Measurements from ENCODE around the gene PPP1R1B.

Gene PPP1R1B

DNA sequence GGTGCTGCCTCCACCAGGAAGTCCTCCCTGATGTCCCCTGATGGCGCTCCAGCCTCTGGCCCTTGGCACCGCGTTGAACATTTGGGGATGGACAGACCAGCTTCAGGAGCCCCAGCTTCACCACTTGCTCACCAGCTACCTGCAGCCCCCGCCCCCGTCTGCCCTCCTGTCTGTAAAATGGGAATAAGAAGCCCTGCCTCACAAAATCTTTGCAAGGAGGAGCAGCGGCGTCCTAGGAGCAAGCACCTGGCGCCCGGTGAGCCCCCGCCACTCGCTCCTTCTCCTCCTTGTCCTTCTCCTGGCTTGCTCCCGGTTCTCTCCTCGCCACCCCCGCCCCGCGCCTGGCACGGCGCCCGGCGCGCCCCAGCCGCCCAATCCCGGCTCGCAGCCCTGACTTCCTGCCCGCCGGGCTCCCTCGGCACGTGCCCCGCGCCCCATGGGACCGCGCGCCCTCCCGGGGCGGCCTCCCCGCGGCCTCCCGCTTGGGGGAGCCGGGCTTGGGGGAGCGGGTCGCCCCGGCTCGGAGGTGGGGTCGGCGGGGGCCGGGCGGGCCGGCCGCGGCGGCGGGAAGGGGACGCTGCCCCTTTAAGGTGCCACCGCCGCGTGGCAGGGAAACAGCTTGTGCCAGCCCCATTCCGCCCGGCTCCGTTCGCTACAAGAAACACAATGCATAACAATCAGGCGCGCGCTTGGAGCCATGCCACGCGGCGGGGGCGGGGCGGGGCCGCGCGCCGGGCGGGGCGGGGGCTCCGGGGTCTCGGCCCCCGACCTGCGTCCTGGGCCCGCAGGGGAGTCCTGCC is 9.1 kb upstream of the PPP1R1B start:
- peak; percentile 34 for DNase-seq

DNA sequence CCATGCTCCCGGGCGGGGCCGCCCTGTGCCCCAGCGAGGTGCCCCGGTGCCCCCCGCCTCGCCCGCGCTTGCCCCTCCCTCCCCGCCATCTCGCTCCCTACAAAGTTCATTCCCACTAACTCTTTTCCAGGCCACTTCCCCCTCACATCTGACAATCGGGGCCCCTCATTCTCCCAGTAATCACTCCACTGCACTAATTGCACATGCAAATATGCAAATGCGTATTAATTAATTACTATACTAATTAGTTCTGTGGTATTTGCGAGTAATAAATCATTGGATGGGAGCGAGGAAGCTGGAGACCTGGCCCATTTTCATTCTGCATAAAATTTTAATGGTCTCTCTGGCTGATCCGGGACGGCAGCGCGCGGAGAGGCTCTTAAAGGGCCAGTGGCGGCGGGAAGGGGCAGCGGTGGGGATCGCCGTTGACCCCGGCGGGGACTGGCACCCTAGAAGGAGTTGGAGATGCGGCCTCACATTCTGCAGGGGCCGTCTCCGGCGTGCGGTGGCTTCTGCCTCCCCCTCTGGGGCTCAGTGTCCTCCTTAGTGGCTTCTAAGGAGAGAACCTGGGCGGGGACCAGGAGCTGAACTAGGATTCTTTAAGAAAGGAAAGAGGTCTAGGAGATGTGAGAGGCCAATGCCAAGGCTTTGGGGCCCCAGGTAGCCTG is 8.4 kb upstream of the PPP1R1B start:
- no peak for DNase-seq

DNA sequence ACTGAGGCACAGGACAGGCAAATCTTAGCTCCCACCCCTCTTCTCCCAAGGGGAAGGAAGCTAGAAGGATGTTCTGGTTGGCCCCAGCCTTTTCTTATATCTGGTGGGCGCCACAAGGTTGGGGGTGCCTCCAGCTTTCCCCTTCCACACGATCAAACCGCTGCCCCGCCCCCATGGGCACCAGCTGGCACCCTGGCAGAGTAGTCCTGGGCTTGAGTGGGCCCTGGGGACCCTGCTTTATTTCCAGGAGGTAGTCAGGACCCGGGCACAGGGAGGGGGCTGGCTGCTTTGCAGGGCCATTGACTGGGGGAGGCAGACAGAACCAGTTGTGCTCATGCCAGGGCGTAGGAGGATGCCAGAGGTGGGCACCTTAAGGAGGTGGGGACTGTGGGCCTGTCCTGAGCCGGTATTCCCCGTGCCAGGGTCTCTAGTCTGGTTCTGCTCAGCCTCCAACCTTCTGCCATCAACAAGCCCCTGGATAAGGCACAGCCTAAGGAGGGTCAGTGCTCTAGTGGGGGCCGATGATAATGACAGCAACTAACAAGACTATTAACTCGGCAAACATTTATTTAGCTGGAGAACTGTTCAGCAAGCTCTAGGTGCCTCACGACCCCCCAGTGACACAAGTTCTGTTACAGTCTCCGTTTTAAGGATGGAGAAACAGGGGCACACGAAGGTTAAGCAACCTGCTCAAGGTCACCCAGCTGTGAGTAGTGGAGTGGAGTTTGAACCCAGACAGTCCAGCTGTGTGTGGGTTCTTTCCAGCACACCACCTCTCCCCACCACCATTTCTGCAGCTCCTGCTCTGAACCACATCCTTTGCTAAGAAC is 7.6 kb upstream of the PPP1R1B start:
- DNase-seq = no peak

DNA sequence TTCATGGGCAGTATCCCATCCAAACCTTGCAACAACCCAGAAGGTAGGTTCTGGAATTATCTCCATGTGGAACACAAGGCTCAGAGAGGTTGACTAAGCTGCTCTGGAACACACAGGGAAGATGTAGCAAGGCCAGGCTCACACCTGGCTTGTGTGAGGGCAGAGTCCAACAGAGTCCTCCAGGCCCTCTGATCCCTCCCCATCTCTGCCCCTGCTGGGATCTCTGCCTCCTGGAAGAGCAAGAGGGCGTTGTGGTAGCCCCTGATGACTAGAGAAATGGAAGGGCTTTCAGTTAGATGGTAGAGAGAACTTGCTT is 7.0 kb upstream of the PPP1R1B start:
- no peak for DNase-seq

DNA sequence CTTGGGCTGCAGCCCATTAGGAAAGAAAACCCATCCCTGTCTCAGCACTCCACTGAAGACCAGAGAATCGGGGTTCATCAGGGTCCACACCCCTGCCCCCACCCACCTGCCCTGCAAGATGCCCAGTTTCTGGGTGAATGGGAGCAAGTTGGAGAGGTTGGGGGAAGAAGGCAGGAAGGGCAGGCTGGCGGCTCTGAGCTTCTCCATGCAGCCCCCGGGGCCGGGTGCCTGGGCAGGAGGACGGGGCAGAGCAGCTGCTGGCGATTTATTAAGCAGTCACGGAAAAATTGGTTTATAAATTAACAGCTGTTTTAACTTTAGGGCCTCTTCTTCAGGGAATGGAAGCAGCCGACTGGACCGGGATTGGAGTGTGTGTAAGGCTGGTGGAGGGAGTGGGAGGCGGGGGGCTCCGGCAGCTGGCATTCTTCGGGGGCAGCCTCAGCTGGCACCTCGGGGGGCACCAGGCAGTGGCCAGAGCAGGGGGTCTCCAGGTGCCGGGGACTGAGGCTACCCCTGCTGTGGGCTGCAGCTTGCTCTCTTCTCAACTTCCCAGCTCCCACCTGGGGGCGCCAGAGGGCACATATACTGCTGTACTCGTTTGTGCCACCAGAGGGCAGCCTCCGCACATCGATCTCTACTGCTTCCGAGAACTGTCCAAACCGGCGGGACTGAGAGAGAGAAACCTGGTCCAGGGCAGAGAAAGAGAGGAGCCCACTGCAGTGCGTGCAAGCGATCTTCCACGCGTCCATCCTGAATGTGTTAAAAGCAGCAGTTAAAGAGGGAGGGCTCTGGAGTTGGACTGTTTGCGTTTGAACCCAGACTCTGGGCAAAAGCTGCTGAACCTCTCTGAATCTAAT is 5.0 kb upstream of the PPP1R1B start:
- DNase-seq = peak; percentile 56

DNA sequence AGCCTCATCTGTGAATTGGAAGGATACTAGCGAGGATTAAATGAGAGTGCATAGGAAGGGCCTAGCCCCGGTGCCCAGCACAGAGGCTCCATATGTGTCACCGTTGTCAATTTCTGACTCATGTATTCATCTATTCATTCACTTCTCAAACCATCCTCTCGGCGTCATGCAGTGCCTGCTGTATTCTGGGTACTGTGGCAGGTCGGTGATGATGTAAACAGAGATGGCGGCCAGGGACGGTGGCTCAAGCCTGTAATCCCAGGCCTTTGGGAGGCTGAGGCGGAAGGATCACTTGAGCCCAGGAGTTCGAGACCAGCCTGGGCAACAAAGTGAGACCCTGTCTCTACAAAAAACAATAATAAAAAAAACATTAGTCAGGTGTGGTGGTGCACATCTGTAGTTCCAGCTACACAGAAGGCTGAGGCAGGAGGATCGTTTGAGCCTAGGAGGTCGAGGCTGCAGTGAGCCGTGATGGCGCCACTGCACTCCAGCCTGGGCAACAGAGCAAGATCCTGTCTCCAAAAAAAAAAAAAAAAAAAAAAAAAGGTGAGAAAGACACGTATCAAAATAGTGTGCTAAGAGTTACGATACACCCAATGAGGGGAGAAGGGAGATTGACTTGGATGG is 4.3 kb upstream of the PPP1R1B start:
- DNase-seq = no peak

DNA sequence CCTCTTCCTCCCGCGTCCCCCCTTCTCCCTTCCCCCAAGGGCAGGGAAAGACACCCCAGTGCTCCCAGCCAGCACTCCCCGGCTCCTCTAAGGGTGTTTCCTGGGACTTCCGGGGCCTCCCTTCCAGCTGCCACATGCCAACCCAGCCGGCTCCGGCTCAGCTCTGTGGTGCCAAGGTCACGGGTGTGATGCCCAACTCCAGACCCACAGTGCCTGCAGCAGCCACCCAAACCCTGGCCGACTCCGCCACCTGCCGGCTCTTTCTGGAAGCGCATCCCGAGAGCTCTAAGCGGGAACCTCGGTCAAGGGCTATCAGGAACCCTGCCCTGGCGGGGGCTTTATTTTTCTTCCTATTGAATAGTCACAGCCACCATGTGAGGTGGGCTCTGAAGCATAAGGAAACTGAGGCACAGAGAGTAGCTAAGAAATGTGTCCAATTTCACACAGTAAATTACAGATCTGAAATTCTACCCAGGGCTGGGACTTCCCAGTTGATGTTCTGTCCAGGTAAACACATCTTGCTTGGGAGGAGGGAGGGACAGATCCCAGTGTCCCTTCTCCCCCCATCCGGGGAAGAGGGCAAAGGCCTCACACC is 3.3 kb upstream of the PPP1R1B start:
- DNase-seq = peak; percentile 68

DNA sequence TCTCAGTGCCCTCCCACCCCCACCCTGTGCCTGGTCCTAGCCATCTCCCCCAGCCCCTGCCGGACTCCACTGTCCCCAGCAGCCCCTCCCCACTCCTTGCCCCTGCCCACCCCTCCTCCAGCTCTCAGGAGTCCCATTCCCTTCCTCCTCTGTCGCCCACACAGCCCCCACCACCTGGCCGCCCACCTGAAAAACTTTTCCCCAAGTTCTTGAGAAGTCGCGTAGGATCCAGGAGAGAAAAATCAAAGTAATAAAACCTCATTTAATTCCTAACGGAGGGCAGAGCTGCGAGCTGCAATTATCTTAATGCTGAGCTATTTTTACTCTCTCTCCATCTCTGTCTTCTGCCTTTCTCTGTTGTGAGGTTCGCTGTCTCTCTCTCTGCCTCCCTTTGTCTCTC is 2.4 kb upstream of the PPP1R1B start:
- no peak for DNase-seq

DNA sequence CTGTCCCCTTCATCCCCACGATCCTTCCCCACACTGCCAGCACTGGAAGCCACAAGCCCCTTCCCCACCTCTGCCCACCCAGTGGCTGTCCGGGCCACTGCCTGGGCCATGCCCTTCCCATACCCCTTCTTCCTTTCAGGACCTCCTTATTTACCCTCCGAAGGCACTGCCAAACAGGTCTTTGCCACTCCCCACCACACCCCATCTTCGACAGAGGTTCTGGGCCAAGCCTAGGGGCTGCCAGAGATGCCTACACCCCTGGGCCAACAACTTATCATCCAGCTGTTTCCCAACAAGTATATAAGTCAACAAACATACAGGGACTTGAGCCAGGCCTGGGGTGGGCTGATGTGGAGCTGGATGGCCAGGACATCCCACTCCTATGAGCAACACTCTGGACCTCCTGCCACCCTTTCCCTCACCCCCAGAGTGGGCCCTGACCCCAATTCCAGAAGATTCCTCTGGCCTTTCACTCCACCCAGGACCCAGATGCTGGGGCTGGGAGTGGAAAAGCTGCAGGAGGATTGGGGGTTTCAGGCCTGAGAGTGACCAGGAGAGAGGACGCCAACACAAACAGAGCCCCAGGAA is 1.5 kb upstream of the PPP1R1B start:
- no peak for DNase-seq

DNA sequence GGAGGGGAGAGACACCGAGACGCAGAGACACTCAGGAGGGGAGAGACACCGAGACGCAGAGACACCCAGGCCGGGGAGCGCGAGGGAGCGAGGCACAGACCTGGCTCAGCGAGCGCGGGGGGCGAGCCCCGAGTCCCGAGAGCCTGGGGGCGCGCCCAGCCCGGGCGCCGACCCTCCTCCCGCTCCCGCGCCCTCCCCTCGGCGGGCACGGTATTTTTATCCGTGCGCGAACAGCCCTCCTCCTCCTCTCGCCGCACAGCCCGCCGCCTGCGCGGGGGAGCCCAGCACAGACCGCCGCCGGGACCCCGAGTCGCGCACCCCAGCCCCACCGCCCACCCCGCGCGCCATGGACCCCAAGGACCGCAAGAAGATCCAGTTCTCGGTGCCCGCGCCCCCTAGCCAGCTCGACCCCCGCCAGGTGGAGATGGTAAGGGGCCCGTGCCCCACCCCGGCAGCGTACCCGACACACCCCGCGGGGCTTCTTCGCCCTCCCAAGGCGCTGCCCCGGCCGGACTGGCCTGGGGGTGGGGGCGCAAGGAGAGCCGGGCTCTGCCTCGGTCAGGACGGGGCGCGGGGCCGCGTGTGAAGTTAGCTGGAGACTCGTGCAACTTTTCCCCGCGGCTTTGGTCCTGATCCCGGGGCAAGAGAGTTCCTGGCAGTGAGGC is 427 bp downstream of the PPP1R1B start:
- DNase-seq = no peak

DNA sequence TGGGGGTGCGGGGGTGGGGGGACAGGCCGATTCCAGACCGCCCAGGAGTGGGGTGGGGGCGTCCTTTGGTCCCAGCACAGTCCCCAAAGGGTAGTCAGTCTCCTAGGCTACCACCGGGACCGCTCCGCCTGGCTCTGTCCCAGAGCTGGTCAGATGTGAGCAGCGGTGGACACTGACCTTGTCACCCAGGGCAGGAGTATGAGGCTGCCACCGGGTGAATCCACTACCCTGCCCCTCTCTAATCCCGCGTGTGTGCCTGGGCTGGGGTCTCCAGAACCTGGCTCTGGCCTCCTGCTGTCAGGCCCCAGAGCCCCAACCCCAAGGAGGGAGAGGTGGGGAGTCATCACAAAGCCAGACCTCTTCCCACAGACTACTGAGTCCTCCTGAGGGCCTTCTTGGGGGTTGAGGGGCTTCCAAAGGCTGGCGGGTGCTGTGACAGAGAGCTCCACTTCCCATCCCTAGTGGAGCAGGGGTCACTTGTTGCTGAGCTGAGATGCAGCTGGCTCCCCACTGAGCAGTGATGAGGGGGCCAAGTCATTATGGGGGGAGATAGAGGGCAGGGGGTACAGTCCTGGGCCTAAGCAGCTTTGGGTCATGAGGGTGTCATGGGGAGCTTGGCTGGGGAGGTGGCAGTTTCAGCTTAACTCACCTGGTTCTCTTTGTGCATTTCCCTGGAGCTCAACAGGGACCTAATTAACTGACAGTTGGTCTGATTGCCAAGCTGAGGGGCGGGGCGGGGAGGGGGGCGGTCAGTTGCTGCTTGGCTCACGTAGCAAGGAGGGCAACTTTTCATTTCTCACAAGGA is 1.2 kb downstream of the PPP1R1B start:
- no peak for DNase-seq

DNA sequence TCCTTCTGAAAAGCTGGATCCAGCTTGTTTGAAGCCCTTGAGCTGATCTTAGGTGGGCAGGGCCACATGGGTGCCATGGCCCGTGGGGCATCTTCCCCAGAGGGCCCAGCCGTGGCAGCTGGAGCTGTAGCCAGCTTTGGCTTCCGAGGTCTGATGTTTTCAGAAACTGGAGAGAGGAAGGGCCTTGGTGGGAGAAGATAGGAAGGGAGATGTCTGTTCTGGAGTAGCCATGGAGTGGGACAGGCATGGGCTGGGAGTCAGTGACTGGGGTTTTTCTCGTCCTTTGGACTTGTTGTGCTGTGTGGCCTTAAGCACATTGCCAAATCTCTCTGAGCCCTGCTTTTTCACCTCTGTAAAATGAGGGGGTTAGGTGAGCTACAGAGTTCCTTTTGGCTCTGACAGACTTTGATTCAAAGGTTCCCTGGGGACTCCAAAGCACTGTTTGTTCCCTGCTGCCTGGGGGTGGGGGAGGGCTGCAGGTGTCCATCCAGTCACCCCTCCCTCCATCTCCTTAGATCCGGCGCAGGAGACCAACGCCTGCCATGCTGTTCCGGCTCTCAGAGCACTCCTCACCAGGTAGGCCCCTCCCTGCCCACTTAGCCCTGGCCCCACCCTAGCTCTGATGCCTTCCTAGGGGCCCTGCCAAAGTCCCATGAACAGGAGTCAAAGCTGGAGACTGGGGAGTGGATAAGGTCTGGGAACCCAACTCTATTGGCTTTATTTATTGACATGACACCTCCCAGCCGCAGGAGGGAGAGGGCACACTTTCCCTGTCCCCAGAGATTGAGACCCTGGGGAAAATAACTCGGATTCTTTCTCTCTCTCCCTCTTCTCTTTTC is 2.1 kb downstream of the PPP1R1B start:
- DNase-seq = no peak

DNA sequence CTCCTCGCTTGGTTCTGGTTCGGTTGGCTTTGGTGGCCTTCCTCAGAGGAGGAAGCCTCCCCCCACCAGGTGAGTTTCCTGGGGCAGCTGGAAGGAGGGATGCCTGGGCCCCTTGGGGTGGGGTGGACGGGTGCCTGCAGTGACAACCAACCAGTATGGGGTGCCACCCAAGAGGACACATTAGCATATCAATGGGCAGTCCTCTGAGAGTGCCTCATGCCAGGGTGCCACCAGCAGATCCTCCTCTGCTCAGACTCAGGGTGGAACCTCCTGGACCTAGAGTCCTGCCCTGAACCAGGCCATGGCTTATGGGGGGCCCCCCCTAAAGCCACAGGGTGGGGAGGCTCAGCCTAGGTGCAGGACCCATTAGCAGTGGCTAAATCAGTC is 2.7 kb downstream of the PPP1R1B start:
- DNase-seq = no peak

DNA sequence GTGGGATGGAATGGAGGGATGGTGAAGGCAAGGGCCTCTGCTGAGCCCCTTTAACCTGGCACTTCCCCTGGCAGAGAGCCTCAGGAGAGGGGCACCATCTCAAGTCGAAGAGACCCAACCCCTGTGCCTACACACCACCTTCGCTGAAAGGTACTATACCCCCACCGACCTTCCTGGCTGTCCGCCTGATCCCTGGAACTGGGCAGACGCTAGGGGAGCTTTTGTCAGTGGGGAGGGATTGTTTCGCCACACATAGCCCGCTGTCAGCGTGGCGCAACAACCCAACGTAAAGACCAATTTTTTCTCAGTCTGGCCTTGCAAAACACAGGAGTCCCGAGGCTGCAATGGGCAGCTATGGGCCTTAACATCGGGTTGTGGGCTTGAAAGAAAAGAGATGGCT is 3.1 kb downstream of the PPP1R1B start:
- DNase-seq = no peak

DNA sequence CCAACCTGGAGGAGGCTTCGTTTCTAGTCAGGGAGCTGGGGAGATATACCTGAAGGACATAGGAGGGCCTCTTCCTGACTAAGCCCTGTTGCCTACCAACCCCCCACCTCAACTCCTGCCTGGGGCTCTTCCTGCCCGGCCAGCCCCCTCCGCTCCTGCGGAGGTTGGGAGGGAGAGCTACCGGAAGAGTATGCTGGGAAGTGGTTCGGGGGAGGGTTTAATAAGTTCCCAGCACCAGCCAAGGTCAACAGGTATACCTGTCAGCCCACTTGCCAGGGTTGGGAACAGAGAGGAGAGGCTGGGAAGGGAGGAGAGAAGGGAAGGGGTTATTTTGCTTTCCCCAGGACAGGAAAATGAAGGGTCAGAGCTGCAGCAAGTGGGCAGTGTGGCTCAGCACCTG is 4.7 kb downstream of the PPP1R1B start:
- DNase-seq = no peak

DNA sequence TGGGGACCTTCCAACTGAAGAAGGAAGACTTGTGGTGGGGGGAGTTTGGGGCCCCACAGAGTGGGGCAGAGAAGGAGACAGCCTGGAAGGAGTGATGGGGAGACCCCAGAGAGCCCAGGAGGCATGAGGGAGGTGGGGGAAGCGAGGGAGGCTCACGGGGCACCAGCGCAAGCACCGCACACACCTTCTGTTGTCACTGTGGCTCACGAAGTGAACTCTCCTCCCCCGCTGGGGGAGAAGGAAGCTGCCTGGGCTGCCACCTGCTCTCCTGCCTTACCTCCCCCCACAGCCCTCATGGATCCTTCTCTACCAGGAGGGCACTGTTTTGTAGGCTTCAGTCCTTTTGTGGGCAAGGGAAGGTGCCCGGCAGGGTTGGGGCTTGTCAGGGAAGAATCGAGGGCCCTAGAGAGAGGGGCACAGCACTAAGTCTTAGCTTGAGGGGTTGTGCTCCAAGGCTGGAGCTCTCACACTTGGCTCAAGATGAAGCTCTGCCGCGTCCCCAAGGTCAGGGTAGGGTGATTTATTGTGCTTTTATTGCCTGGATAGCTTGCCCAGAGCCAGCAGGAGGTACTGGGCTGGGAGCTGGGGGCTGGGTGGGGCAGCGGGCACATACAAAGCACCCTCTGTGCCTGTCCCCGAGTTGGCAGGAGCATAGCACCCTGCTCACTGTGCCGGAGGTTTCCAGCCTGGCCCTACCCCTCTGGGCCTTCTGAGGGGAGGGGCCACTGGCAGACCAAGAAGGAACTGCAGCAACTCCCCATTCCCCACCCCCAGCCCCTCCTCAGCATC is 5.6 kb downstream of the PPP1R1B start:
- DNase-seq = no peak

DNA sequence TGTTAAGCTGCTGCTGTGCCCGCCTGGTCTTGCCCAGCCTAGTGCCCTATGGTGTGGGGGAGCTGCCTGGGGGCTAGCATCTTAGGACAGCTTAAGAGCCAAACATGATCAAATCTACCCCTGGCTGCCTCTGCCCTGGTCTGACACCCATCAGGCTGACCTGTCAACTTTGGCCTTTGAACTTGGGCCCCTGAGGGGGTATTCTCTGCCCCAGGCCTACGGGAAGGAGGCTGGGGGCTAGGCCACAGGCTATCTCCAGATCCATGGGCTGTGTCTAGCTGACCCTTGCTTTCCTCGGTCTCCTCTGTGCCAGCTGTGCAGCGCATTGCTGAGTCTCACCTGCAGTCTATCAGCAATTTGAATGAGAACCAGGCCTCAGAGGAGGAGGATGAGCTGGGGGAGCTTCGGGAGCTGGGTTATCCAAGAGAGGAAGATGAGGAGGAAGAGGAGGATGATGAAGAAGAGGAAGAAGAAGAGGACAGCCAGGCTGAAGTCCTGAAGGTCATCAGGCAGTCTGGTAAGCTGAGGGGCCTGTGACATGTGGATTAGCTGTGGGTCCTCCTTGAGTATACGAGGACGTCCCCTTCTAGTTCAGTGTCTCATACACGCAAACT is 6.9 kb downstream of the PPP1R1B start:
- DNase-seq = no peak

DNA sequence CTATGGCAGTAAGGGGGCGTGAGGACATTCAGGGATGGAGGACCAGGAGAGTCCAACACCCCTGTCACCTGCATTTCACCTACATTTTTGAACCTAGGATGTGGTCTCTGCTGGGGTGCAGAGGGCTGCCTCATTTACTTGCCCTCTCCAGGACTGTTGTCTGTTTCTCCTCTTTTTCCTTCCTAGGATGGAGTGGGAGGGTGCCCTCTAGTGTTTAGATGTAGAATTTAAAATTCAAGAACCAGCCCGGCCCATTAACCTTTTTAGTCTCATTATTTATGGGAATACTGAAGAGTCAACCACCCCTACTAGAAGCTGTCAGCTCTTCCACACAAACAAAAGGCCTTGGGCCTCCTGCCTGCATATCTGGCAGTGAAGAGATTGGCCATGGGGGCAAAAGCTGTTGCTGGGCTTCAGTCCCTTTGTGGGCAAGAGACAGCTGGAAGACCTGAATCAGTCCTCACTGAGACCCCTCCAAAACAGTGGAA is 7.7 kb downstream of the PPP1R1B start:
- DNase-seq = peak; percentile 54

All from kidney glomerular epithelial cell (primary cell).